Prostate gland (tissue), 2 donors: ENCODE measurements around the gene NECTIN1.

ENCODE experiments used
- POLR2A ChIP-seq: fragments of 450-650 bp; IDR thresholded peaks from one replicate; pipeline ENCODE4 v1.6.1; 2016; ENCODE audit warnings: antibody characterized with exemption, mild to moderate bottlenecking
- POLR2AphosphoS5 ChIP-seq: sonication (generic); formaldehyde crosslinking; IDR thresholded peaks from one replicate; pipeline ENCODE4 v1.6.1; 2017; ENCODE audit warnings: antibody characterized with exemption
- TF ChIP-seq, protein P1 (sequence below), 4 experiments: fragments of 200-600 bp in 2 of 4; fragments of 450-650 bp in 2 of 4; sonication (generic) in 2 of 4; IDR thresholded peaks; 1 replicate in 3 of 4; 2 replicates in 1 of 4; pipeline ENCODE4 v1.5.1; 2016 to 2019; ENCODE audit warnings: antibody characterized with exemption in 4 of 4, mild to moderate bottlenecking in 2 of 4, moderate library complexity in 2 of 4

DNA sequence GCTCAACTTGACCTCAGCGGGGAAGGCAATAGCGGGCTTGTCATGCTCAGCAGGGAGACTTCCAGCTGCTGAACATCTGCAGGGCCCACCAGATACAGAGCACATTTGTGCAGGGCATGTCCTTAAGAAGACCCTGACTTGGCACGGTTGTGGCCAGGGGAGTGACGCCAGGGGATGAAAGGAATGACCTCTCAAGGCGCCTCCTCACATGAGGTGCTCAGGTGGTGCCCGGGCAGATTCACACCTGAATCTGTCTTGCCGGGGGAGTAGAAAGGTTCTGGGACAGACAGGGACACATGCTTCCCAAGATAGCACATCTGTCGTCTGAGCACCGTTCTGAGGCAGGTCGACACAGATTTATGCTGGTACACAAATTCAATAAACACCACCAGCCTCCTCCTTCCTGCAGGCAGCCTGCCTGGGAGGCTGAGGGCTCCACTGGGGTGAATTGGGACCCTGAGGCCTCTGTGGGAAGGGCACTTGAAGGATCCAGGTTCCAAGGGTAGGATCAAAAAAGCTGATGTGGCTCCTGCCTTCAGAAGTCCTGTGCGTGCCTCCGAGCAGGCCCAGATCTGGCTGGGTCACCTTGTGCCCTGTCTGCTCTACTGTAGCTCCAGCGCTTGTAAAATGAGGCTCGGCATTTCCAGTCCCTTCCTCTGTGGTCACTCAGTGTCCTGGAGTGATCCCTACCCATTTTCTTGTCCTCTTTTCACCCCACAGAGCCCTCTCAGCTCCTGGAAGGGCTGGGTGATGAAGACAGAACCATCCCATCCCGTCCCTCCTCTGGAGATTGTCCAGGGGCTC is 49.6 kb upstream of the NECTIN1 start:
- TF ChIP-seq, protein P1, sequence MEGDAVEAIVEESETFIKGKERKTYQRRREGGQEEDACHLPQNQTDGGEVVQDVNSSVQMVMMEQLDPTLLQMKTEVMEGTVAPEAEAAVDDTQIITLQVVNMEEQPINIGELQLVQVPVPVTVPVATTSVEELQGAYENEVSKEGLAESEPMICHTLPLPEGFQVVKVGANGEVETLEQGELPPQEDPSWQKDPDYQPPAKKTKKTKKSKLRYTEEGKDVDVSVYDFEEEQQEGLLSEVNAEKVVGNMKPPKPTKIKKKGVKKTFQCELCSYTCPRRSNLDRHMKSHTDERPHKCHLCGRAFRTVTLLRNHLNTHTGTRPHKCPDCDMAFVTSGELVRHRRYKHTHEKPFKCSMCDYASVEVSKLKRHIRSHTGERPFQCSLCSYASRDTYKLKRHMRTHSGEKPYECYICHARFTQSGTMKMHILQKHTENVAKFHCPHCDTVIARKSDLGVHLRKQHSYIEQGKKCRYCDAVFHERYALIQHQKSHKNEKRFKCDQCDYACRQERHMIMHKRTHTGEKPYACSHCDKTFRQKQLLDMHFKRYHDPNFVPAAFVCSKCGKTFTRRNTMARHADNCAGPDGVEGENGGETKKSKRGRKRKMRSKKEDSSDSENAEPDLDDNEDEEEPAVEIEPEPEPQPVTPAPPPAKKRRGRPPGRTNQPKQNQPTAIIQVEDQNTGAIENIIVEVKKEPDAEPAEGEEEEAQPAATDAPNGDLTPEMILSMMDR (IDR thresholded peaks at IDR 0.05) = no peak
- TF ChIP-seq POLR2A = no peak
- no peak for TF ChIP-seq POLR2AphosphoS5
